Measurements from ENCODE around the gene ENDOV.
A peak's percentile ranks its signal among the peaks of the same experiment; 100 is the strongest.

The ENDOV gene

DNA sequence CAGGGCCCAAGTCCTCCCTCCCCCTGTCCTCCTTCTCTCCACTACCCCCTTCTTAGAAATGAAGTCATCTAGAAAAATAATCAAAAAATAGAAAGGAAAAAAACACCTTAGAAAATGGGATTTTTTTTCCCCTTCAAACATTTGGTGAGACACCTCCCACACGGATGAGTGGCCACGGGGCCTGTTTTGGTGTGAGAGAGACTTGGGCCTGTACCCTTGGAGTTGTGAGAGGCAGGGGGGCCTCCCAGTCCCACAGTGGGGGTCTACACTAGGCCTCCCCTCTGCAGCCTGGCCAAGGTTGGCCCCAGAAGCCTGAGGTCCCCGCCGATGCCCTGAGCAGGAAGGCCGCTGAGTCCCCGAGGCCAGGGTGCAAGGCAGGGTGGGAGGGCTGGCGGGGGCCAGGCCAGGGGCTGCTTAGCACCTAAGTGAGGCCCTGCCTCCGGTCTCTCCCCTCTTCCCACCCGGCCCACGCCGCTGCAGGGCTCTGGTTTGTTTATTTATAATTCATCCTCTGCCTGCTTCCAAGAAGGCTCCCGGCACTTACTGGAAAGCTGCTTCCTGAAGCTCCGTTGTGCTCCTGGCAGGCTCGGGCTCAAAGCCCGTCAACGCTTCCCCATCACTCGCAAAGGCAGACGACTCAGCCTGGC is 35.1 kb downstream of the ENDOV start:
- no peak for DNase-seq (ENCODE audit: low spot score)

DNA sequence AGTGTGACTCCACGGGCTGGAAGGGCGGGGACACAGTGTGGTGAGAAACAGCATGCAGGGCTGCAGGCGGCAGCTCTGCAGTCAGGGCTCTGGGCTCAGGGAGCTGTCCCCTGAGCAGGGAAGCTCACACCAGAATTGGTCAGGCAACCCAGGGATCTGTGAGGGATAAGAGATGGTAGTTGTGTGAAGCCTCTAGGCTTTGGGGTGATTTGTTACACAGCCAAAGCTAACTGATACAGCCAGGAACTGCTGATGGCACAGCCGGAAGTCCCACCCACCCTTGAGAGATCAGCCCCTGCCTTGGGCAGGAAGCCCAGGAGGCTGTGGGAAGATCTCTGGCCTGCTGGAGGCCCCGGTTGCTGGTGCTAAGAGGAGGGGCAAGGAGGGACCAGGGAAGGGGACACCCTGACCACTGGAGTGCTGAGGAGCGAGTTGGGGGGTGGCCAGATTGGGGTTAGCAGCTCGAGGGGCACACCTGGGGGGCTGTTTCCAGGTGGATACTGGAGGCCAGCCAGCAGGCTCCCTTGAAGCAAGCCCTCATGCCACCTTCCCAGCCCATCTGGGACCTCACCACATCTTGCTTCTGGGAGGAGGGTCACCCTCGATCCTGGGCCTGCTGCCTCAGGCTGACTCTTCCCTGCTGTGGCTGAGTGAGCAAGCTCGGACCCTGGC is 36.3 kb downstream of the ENDOV start:
- no peak for DNase-seq (ENCODE audit: low spot score)

DNA sequence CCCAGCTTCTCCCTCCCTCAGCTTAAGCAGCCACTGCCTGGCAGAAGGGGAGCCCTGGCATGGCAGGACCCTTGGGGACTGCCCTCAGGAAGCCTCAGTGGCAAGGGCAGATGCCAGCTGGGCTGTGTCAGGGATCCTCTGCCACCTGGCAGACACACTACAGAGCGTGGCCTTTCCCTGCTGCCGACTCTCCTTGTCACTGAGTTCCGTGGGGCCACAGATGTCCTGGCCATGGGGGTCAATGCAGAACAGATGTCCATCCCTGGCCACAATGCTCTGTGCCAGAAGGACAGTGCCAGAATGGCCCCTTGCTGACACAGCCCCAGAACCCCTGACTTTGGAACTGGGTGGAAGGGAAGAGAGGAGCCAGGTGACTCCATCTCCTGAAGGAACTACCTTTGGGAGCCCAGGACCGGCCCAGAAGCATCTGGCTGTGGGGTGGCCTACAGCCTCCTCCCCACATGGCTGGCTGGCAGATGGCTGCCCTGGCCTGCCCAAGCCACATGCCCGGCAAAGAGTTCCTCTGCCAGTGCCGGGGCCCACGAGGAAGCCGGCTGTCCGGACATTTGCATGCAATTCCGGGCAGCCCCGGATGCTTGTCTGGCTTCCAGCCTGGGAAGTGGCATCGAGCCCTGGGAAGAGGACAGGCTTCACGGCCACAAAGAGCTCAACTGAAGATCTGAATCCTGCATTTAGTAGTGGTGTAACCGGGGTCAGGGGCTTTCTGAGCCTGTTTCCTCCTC is 37.4 kb downstream of the ENDOV start:
- no peak for DNase-seq (ENCODE audit: low spot score)

DNA sequence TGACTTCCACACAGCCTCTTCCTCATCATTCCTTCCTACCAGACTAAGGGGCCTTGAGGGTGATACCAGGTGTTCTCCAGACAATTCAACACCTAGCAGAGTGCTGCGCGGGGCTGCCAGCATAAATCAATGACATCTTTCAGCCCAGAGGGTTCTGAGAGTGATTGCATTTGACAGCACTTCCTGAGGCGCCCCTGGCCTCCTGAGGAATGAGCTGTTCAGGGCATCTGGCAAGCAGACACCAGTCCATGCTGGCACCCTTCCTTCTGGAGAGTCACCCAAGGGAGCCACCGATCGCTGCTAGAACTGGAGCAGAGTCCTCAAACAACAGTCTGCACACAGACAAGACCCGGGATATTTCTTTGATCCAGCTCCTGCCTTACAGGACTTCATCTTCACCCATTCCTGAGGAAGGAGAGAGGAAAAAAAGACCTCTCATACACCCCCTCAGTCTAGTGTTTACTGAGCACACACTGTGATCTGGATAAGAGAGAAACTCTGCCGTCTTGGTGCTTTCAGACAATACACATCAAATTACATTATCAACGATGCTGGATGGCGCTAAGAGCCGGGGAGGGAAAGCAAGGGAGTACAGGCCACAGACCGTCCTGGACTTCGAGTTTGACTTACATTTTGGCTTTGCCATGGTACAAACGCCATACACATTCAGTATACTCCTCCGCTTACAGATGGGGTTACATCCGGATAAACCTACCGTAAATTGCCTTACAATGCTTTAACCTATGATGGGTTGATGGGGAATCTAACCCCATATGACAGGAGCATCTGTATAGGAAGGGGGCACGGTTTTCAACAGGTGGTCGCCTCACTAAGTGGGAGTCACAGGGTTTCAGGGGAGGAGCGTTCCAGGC is 38.4 kb downstream of the ENDOV start:
- no peak for DNase-seq (ENCODE audit: low spot score)

DNA sequence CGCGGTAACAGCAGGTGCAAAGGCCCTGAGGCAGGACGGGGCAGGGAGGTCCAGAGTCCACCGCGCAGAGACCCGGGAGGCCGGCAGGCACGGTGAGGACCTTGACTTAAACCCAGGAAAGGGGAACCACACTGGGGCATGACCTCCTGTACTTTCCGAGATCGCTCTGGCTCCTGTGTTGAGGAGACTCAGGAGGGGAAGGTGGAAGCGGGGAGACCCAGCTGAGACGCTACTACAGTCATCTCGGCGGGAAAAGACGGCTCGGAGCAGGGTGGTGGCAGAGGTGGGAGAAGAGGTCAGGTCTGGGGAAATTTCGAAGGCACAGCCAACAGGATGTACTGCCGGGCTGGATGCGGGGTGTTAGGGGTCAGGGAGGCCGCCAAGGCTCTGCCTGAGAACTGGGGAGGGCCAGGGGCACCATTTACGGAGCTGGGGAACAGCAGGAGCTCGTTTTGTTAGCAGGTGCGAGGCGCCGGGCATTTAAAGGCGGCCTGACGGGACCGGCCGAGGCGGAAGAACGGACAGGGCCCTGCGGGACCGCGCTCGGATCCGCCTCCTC is 39.1 kb downstream of the ENDOV start:
- DNase-seq (ENCODE audit: low spot score), result no peak

DNA sequence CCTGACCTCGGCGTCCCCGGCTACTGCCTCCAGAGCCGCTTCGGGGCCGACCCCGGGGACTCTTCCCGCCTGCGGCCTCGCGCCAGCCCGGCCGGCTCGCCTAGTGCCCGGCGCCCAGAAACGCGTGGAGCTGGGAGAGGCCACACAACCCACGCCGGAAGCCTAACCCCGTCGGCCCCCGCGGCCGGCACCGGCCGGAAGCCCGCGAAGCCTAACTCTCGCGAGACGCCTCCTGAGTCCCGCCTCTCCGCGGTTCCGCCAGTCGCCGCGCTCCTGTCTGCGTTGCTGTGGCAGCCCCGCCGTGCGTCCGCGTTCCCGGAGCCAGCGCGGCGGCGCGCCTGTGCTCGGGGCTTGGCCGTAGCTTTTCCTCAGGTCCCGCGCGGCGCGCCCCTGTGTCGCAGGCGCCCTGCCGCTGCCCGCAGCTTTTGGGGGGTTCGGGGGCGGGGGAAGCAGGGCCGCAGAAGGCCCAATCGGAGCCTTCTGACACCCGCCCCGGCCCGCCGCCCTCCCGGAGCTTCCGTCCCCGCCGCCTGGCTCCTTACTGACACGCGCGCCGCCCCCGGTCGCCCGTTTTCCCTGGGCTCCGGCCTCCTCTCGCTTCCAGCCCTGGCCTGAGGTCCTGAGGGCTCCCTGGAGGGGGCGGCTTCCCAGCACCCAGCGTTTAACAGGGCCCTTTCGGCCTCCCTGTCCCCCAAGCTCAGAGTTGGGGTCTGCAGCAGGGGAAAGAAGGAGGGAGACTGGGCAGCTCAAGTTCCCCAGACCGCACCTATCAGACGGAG is 39.8 kb downstream of the ENDOV start:
- peak; percentile 95 for DNase-seq (ENCODE audit: low spot score)

DNA sequence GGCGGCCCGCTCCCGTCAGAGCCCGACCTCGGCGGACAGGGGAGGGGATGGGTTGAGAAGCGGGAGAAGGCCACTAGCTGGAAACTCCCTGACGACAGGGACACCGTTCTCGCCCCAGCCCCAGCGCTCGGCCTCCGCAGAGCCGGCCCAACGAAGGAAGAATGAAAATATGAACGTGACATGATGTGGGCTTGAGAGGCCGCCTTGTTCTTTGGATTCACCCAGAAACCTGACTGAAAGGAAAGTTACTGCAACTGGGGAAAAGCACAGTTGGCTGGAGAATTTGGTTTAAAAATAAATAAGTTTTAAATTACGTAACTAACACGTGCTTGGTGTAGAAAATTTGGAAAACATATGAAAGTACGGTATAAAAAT is 40.4 kb downstream of the ENDOV start:
- peak; percentile 59 for DNase-seq (ENCODE audit: low spot score)

DNA sequence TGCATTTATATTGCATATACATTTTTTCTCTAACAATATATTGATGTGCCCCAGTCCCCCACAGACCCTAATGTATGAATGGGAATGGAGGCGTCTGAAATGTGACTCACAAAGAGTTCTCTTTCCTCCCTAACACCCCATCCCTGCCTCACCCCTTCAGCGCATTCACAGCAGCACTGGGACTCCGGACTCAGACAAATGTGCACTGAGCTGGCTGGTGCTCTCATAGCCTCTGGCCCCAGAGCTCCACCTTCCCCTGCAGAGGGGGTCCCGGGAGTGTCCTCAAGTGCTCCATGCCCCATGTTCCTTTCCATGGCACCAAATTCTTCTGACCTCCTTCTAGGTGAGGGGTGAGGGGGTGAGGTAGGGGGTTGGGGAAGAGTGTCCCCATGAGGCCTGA is 40.8 kb downstream of the ENDOV start:
- DNase-seq (ENCODE audit: low spot score), result no peak

DNA sequence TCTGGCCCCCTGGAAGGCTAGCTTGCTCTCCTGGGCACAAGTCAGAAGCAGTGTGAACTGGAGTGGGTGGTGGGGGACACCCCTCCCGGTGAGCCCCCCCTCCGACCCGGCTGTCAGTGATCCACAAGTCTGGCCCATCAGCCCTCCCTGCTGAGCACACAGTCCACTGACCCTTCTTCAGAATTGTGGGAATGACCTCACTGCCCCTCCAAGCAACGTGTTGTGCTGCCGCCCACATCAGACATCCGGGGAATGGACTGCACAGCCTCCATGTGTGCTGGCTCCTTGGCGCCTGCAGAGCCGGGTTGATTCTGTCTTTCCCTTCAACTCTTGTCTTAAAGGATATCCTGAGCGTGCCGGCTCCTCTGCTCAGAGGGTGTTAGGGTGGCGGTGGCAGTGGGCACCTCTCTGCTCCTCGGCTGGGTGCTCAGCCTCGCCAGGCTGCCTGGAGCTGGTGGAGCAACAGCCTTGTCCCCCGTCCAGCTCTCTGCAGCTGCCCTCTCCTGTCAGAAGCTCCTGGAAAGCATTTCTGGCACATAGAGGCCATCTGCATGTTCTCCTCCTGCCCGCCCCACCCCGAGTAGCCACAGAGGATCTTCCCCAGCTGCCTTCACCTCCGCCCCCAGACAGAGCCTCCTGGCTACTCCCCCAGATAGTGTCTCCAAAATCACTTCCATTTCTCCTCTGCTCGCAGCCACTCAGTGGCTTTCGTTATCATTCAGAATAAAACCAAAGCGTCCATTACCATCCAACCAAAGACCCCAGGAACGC is 41.7 kb downstream of the ENDOV start:
- no peak for DNase-seq (ENCODE audit: low spot score)

DNA sequence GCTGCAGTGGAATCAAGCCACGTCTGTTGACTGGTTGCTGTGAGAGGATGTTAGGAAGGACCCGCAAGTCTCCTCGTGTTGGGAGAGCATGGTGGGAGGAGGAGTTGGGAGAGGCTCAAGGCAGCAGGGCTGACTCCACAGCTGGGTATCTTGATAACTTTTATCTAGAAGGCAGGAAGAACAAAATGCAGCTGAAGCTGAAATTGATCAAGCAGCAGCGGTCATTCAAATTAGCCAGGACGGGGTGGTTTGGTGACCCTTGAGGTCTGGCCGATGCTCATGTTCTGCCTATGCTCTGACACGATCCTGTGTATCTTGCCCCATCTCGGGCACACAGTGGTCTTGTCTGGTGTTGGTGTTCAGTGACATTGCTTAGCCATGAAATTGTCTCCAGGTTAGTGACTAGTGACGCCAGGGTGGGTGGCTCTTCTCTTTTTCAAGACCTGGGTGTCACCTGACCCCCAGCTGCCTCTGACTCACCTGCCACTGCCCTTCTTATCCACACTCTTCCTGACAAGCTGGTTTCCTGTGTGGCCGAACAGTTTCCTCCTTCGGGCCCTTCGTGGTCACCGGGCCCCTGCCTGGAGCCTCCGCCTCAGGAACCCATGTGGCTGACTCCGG is 42.4 kb downstream of the ENDOV start:
- DNase-seq (ENCODE audit: low spot score), result no peak

DNA sequence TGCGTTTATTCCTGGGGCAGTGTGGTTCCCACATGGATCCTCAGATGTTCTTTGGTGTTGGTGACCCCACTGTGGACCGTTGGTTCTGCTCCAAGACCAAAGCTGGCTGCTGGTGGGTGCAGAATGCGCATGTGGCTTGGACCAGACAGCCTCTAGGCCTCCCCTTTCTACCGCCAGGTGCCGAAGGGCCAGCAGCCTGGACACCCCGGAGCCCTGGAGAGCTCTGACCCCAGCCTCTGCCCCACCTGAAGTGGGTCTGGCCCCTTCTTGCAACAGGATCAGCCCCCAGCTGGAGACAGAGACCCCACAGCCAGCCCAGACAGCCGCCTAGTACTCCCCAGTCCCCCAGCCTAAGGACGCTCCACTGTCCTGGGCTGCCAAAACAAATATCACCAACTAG is 43.0 kb downstream of the ENDOV start:
- DNase-seq (ENCODE audit: low spot score), result no peak

DNA sequence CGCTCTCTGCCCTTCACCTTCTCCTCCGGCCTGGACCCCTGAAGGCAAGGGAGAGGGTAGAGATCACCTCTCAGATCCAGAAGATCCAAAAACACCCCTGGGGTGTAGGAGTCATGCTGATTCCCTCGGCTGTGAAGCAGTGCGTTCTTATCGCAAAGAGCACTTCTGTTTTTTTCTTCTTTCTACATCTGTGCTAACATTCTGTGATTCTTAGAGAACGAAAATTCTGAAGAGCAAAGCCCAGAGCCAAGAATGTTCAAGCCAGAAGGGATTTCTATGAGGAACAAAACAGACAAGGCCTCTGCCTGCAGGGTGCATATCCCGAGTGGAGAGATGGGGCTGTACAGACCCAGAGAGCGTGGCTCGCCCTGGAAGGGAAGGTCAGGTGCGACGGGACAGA is 44.3 kb downstream of the ENDOV start:
- DNase-seq (ENCODE audit: low spot score), result no peak

DNA sequence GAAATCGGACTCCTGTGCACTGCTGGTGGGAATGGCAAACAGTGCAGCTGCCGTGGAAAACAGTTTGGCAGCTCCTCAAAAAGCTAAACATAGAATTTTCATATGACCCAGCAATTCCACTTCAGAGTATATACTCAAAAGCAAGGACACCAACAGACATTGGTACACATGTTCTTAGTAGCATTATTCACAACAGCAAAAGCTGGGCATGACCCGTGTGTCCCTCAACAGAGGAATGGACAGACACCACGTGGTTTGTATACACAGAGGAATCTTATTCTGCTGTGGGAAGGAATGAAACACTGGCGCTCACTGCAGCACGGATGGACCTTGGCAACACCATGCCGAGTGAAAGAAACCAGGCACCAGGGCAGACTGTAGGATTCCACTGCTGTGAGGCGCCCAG is 45.5 kb downstream of the ENDOV start:
- DNase-seq (ENCODE audit: low spot score), result no peak

DNA sequence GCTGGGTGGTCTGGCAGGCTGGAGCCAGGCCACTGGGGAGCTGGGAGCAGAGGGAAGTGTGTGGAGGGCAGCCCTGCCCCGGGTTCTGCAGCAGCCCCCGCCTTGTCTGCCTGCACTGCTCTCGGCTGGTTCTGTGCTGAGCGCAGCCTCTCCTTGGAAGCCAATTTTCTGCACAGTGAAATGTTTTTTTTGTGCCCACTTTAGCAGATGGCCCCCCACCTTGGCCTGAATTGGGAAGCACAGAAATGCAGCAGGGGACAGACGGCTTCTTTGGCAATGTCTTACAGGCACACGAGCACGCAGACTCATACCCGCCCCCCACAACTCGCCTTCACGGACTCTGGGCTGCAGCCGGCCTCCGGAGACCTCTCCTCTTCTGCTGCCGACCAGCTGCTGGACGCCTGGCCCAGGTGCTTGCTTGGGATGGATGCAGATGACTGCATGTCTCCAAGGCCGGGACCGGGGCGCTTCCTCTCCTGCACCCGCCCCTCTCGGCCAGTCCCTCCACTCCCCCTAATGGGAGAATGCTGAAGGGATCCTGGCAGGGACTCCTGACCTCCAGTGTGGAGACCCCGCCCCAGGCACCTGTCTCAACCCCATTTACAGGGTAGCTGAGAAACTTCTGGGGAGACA is 46.7 kb downstream of the ENDOV start:
- DNase-seq (ENCODE audit: low spot score), result no peak

DNA sequence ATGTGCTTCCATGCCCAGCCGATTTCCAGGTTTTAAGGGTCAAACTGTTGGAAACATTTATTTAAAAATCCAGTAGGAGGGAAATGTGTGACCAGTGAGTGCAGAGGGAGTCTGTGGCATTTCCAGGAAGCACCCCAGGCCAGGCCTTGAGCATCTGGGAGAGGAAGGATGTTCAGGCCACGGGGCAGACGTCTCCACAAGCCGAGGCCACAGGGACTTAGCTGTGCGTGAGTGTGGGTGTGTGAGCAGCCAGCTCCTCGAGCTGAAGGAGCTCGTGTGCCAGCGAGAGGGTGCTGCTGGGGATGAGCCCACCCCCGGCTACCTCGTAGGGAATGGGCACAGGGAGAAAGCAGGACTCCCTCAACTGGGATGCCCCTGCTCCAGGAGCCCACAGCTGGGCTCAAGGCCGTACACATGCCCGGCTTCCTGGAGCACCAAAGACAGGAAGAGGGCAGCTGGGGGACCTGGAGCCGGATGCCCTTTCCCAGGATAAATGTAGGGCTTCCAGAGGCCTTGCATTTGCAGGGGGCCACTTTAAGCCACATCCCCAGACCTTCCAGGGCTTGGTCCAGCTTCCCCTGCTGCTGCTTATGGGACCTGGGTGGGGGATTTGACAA is 48.9 kb downstream of the ENDOV start:
- DNase-seq (ENCODE audit: low spot score), result no peak

DNA sequence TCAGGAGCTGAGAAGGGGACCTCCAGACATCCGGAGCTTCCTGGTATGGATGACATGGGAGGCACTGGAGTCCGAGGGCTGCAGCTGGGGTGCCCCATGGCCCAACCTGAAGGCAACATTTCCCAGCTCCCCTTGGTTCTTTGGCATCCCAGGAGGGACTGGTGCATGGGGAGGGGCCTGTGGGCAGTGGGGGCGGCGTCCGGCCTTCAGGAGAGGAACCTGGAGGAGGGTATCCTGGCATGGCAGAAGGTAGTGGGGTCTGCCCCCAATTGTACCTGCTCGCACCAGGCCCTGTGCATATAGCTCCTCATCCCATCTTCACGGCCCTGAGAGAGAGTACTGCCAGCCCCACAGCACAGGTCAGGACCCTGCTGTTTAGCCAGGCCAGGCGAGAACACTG is 49.5 kb downstream of the ENDOV start:
- no peak for DNase-seq (ENCODE audit: low spot score)

DNA sequence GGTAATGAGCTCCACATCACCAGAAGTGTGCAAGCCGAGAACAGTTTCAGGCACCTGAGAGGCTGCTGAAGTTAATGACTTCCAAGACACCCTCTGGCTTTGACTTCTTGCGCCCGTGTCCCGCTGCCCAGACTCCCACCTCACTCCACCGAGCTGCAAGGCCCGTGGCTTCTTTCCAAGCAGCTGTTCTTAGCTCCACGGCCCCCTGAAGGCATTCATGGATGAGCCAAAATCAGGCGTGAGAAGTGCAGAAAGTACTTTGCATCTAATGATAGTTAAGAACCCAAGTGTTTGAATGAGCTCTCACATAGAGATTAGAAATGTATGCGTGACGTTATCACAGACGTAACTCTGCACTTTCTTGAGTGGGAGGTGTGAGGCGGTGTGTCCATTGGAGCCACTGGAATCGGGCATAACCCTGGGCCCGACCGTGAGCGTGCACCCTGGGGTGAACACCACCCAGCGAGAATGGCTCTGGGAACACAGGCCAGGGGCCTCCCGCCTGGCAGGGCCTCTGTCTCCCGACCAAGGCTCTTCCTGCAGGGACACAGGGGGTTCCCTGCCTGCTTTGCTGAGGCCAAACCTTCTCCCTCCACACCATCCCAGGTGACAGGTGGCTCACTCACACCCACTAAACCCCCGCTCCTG is 50.5 kb downstream of the ENDOV start:
- no peak for DNase-seq (ENCODE audit: low spot score)

DNA sequence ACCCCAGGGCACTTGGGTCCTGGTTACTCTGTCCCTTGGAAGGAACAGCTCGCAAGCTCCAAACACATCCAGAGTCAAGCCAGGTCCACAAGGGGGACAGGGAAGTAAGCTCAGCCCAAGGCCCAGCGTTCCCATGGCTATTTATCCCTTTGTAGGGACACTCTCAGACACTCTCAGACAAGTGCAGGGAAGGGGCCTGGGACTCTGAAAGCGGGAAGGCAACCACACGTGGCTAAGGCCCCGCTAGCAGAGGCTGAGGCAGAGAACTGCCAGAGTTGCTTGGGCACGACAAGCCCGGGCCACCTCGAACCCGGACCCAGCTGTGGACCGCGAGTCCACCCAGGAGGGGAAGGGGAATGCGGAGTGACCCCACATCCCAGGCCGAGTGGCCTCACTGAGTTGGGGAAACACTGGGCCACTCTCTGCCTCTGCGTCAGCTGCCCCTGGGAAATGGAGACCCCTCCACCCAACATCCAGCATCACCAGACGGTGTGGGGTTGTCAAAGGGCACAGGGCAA is 51.3 kb downstream of the ENDOV start:
- DNase-seq (ENCODE audit: low spot score), result no peak
